ENCODE results near the gene BHLHE40.

The BHLHE40 gene

DNA sequence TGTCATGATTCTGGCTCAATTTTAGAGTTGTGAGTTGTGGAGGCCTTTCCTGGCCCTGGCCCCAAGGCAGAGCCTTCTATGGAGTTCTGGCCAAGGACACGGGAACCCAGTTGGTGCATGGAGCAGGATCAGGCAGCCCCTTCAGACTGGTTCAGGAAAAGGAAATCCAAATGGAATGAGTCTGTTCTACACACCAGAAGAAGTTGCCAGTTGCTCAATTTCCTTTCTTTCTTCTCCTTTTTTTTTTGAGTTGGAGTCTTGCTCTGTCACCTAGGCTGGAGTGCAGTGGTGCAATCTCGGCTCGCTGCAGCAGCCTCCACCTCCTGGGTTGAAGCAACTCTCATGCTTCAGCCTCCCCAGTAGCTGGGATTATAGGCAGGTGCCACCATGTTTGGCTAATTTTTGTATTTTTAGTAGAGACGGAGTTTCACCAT is 28.9 kb upstream of the BHLHE40 start:
- no peak overlapping the region for H3K4me3 ChIP-seq (ENCODE audit: low read depth in 1 of 2, low read length in 2 of 2)
- H2AFZ ChIP-seq (ENCODE audit: low read depth, low read length), result no peak overlapping the region
- H4K20me1 ChIP-seq (ENCODE audit: insufficient read depth, low read length), result no peaks in the 10 kb centered on the region
- no peaks in the 10 kb centered on the region for H3K4me1 ChIP-seq (ENCODE audit: insufficient read depth, low read length)
- no peak for ATAC-seq (ENCODE audit: insufficient read depth, low read depth)
- no peak overlapping the region for H3K27ac ChIP-seq (ENCODE audit: low read length)
- no peak overlapping the region for H3K4me2 ChIP-seq (ENCODE audit: insufficient read depth, low read length)
- DNase-seq, result no peak
- no peaks in the 10 kb centered on the region for H3K27me3 ChIP-seq (ENCODE audit: insufficient read depth, low read length, poor library complexity)
- no peak overlapping the region for H3K9ac ChIP-seq (ENCODE audit: low read depth, low read length)
- H3K9me3 ChIP-seq (ENCODE audit: insufficient read depth, low read length, severe bottlenecking), result no peaks in the 10 kb centered on the region
- no peak for TF ChIP-seq CTCF (IDR thresholded peaks at IDR 0.05; ENCODE audit: borderline replicate concordance, extremely low read depth, low read length, poor library complexity, severe bottlenecking)
- no peak for TF ChIP-seq EZH2 (IDR thresholded peaks at IDR 0.05; ENCODE audit: borderline replicate concordance, low read depth, low read length, severe bottlenecking)
- no peaks in the 10 kb centered on the region for H3K36me3 ChIP-seq (ENCODE audit: insufficient read depth, low read length)
- H3K79me2 ChIP-seq (ENCODE audit: insufficient read depth, low read length), result no peaks in the 10 kb centered on the region

- Histone ChIP-seq H2AFZ (ENCODE audit: low read depth, low read length) (no peak overlapping the region), H3K4me2 (ENCODE audit: insufficient read depth, low read length) (no peak overlapping the region), H3K79me2 (ENCODE audit: insufficient read depth, low read length) (no peaks in the 10 kb centered on the region), H3K36me3 (ENCODE audit: insufficient read depth, low read length) (no peaks in the 10 kb centered on the region), H3K27me3 (ENCODE audit: insufficient read depth, low read length, poor library complexity) (no peaks in the 10 kb centered on the region), H3K9me3 (ENCODE audit: insufficient read depth, low read length, severe bottlenecking) (no peaks in the 10 kb centered on the region), H3K4me1 (ENCODE audit: insufficient read depth, low read length) (no peaks in the 10 kb centered on the region), H4K20me1 (ENCODE audit: insufficient read depth, low read length) (no peaks in the 10 kb centered on the region), H3K4me3 (ENCODE audit: low read depth in 1 of 2, low read length in 2 of 2) (no peak overlapping the region), H3K9ac (ENCODE audit: low read depth, low read length) (no peak overlapping the region), H3K27ac (ENCODE audit: low read length) (no peak overlapping the region)
- ATAC-seq (ENCODE audit: insufficient read depth, low read depth) (no peak), DNase-seq (no peak)
- TF ChIP-seq EZH2 (IDR thresholded peaks at IDR 0.05; ENCODE audit: borderline replicate concordance, low read depth, low read length, severe bottlenecking) (no peak), CTCF (IDR thresholded peaks at IDR 0.05; ENCODE audit: borderline replicate concordance, extremely low read depth, low read length, poor library complexity, severe bottlenecking) (no peak)
Measured at GRCh38 chr3:4950948-4951347, 28.3 kb upstream of the BHLHE40 start.

DNA sequence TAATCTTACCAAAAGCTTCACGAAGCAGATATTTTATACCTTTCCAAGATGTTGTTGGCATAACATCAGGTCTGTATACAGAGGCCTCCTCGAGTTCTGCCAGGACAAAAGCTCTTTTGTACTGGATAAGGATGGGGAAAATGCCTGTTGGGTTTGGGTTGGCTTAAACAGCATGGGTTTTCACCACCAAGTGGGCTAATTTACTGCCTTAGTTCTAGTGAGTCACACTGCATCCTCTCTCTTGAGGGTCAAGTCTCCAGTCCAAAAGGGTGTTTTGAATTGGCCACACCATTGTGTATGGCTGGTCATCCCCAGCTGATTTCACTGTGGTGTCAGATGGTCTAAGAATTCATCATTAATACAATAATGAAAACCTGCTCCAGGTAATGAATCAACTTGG is 26.1 kb upstream of the BHLHE40 start:
- TF ChIP-seq CTCF (IDR thresholded peaks at IDR 0.05; ENCODE audit: borderline replicate concordance, extremely low read depth, low read length, poor library complexity, severe bottlenecking), result no peak
- no peak for TF ChIP-seq EZH2 (IDR thresholded peaks at IDR 0.05; ENCODE audit: borderline replicate concordance, low read depth, low read length, severe bottlenecking)
- no peak for ATAC-seq (ENCODE audit: insufficient read depth, low read depth)
- Histone ChIP-seq H3K9me3 (ENCODE audit: insufficient read depth, low read length, severe bottlenecking) (no peaks in the 10 kb centered on the region), H3K27me3 (ENCODE audit: insufficient read depth, low read length, poor library complexity) (no peaks in the 10 kb centered on the region), H3K4me3 (ENCODE audit: low read depth in 1 of 2, low read length in 2 of 2) (no peak overlapping the region), H3K9ac (ENCODE audit: low read depth, low read length) (no peak overlapping the region), H3K27ac (ENCODE audit: low read length) (no peak overlapping the region), H3K79me2 (ENCODE audit: insufficient read depth, low read length) (no peaks in the 10 kb centered on the region), H3K36me3 (ENCODE audit: insufficient read depth, low read length) (no peaks in the 10 kb centered on the region), H4K20me1 (ENCODE audit: insufficient read depth, low read length) (no peaks in the 10 kb centered on the region), H2AFZ (ENCODE audit: low read depth, low read length) (no peak overlapping the region), H3K4me1 (ENCODE audit: insufficient read depth, low read length) (no peaks in the 10 kb centered on the region), H3K4me2 (ENCODE audit: insufficient read depth, low read length) (no peak overlapping the region)
- DNase-seq, result no peak

Measured in DND-41 (cell line).